ENCODE measurements around the gene SLC2A1.

- no peak for TF ChIP-seq CTCF (conservative IDR thresholded peaks at IDR 0.05 in 1 of 2, IDR thresholded peaks at IDR 0.05 in 1 of 2; ENCODE audit: extremely low read depth in 1 of 2, insufficient read depth in 1 of 2, low read depth in 1 of 2, low read length in 2 of 2)
- no peak for TF ChIP-seq EZH2 (IDR thresholded peaks at IDR 0.05; ENCODE audit: borderline replicate concordance, low read length)
These were observed 14.9 kb downstream of the SLC2A1 start for GRCh38 chr1:42943728-42944127.
